Left lobe of liver (tissue), 2 donors: ENCODE results near the gene HNRNPA2B1. TPM values are rescaled to one million over a fixed set of nuclear protein-coding genes. Genes with fewer than 3 reads are reported as not detected.
"Not testable (repeated sequence)": the region's sequence is repeated elsewhere in the genome, so short reads cannot be mapped to it uniquely, and the experiment has no call there.

Experiments
- ATAC-seq: fragments of 200-7000 bp; cut with Tn5 transposase; one replicate; pipeline ENCODE4 v1.9.1; 2020; ENCODE audit warnings: mild to moderate bottlenecking, moderate library complexity
- DNase-seq: peaks from one replicate; pipeline ENCODE4 v3.0.0-alpha.2; 2020; ENCODE audit warnings: low spot score
- total RNA-seq: library from RNA; stranded (reverse); gene quantifications from one replicate; pipeline ENCODE4 v1.2.1, GENCODE V29; 2021
- donor health status: DM: no; HTN: no; CAD: no; lungs with moderate emphysema.
- donor health status: DM: no; HTN: yes; CAD: no.

The HNRNPA2B1 gene
- total RNA-seq, 1 donor from 2014 or later: 161 TPM

GRCh38 chr7:26148307-26148700, 52.2 kb downstream of the HNRNPA2B1 start:
- not testable (repeated sequence) for ATAC-seq, DNase-seq

- ATAC-seq: not testable (repeated sequence)
Observed at GRCh38 chr7:26147646-26148306, 52.8 kb downstream of the HNRNPA2B1 start.

GRCh38 chr7:26147030-26147429, 53.5 kb downstream of the HNRNPA2B1 start:
- DNase-seq (no peak), ATAC-seq (no peak)

More at GRCh38 chr7:26147646-26148306, 52.8 kb downstream of the HNRNPA2B1 start:
- DNase-seq: not testable (repeated sequence)

- DNase-seq (no peak), ATAC-seq (no peak)
Observed at GRCh38 chr7:26145238-26145637, 55.3 kb downstream of the HNRNPA2B1 start.

- ATAC-seq (no peak), DNase-seq (no peak)
Observed at GRCh38 chr7:26144184-26145080, 56.1 kb downstream of the HNRNPA2B1 start.

GRCh38 chr7:26143298-26144048, 57.1 kb downstream of the HNRNPA2B1 start:
- ATAC-seq (no peak), DNase-seq (no peak)

GRCh38 chr7:26141077-26141476, 59.5 kb downstream of the HNRNPA2B1 start:
- DNase-seq (no peak), ATAC-seq (peak; percentile 50)

GRCh38 chr7:26140380-26140779, 60.2 kb downstream of the HNRNPA2B1 start:
- no peak for DNase-seq

More at GRCh38 chr7:26140380-26140779, 60.2 kb downstream of the HNRNPA2B1 start:
- no peak for ATAC-seq

Other genes with a start within 250 kb of the HNRNPA2B1 start
- 0.45 TPM for gene NFE2L3, start 48.5 kb downstream of the HNRNPA2B1 start, total RNA-seq
- 24.7 TPM for gene CBX3, start 999 bp upstream of the HNRNPA2B1 start, total RNA-seq
- gene SNX10, start 91.1 kb upstream of the HNRNPA2B1 start, total RNA-seq: 27.4 TPM